ENCODE results near the gene HACD2.

The HACD2 gene

DNA sequence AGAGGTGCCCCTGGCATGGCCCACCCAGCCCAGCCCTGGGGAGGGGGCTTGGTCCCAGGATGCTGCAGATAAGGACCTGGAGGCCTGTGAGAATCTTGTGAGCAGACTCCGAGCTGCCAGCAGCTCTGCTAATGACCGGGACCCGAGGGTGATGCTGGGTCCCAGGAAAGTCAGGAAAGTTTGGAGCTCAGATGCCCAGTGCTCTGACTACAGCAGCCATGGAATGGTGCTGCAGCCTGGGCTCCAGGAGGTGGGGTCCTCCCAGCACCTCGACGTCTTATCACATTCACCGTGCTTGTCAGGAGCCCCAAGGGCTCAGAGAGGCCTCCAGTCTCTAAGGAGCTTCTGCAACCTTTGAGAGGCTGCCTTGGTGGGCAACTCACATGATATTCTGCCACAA, 101.7 kb downstream of the HACD2 start:
- no peak for DNase-seq (ENCODE audit: low read depth in 2 of 2)

DNA sequence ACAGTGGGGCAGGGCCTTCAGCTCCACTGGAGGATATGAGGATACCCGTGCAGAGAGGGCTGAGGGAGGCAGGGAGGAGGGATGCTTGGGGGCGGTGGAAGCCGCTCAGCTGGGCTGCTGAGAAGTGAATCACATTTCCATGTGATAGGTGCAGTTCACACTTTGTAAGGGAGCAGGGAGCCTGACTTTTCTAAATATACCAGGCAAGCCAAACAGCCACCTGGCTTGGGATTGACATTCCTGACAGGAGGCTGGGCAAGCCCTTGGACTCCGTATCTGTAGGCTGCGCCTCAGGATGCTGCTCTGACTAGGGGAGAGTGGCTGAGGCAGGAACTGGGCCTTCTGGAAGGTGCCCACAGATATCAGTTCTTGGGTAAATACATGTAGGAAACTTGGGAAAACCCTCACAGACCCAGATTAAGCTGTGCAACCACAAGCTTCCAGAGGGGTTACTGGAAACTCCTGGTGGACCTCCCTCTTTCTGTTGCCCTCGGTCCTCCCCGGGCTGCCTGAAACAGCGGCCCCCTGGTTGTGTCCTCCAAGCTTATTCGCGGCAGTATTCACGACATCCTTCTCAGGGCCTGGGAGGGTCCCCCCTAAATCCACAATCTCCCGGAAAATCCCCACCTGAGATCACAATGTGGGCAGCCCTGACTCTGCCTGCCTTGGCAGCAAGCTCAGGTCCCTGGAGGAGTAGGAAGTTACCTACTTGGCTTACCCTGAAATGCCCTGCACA, 103.0 kb downstream of the HACD2 start:
- no peak for DNase-seq (ENCODE audit: low read depth in 2 of 2)

DNA sequence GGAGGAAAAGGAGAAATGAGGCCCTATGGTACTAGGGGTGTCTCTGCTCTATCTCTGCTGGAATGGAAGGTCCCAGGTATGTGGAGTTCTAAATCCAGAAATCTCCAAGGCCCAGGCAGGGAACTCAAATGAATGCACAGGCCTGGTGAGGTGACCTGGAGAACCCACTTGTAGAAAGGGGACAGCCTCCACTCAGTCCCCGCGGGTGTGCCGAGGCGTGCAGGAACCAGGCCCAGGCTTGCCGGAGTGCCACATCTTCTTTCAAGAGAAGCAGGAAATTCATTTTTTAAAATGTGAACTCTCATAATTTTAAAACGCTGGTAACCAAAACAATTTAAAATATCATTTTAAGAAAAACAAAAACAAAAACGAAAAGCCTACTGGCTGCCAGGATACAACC, 103.8 kb downstream of the HACD2 start:
- no peak for DNase-seq (ENCODE audit: low read depth in 2 of 2)

DNA sequence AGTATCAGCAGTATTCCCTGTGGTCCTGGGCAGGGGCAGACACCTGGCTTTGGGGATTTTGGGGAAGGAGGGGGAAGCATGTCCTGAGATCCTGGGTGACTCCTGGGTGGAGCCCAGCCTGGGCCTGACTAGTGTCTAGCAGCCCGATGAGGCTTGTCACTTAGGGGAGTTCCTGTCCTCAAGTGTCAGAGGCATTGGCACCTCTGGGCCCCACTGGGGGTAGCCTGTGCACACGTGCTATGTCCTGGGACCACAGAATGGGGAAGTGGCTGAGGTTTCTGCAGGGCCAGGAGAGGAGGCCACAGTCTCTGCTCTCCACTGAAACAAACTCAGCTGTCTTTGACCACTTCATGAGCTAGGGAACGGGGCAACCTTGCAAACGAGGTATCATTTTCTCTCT, 104.4 kb downstream of the HACD2 start:
- DNase-seq (ENCODE audit: low read depth in 2 of 2), result no peak

DNA sequence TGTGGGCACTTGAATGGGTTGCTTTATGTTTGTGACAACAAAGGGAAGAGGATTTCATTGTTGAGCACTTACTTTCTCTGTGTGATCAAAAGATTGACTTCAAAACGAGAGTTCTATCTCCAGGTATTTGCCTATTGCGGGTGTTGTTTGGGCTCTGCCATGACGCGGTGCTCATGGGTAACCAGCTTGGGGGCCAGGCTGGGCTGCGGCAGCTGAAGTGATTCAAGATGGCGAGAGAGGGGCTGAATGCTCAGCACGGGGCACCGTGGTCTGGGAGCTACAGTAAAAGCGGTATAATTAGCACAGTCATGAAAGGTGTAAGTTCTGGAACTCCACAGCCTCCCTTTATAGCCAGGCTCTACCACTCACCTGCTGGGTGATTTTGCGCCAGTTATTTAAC, 105.0 kb downstream of the HACD2 start:
- no peak for DNase-seq (ENCODE audit: low read depth in 2 of 2)

DNA sequence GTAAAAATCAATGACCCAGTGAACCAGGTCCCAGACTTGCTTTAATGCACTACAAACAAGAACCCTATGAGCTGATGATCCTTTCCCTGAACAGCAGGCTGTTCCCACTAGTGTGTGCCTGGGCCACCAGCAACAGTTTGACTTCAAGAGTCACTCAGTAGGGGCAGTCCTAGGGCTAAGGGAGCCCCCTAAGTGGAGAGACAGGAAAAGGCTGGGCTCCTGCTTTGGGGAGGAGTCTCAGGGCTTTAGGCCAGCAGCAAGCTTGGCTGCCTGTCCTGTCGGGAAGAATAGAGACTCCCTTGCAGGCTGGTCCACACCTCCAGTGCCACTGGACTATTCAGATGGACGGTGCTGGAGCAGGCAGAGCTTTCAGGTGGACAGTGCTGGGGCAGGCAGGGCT, 106.5 kb downstream of the HACD2 start:
- no peak for DNase-seq (ENCODE audit: low read depth in 2 of 2)

DNA sequence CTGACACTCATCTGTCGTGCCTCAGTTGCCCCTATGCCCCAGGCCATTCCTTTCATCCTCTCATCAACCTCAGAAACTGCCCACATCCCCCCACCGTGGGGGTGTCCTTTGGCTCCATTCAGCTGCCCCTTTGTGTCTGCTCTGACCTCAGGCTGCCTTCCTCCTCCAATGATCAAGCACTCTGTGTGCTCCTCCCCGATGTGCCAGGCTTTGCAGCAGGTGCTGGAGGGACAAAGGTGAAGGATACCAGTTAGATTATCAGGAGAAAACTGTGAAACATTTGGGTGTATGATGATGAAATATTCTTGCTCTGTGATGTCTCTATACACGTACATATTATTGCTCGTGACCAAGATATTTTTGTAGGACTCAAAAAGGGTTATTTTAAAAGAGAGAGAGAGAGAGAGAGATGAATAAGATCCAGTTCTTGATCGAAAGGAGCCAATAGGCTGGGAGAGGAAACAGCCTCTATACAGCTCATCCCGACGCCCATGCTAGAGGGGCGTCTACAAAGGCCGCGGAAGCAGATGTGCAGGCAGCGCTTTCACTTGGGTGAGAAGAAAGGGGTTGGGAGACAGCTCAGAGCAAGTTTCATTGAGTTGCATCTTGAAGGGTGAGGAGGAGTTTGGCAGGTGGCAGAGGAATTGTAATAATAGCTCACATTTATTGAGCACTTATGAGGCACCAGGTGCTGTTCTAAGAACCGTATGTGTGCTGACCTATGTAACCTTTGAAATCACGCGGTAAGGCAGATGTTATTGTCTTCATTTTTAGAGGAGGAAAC, 107.7 kb downstream of the HACD2 start:
- no peak for DNase-seq (ENCODE audit: low read depth in 2 of 2)

DNA sequence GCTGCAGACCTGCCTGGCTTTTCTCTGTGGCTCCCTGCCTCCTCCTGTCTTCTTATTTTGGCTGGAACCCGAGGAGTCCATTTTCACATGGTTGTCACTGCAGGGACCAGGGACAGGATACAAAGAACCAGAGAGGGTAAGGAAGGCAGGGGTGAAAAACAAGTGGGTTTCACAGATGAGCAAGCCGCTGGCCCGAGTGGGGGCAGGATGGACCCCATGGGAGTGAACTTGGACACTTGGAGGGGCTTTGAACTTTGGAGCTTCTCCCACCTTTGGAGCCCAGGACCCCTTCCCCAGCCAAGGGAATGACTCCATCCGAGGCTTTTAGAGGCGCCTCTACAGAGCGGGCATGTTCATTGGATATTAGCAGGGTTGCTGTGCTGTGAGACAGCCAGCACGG, 109.1 kb downstream of the HACD2 start:
- DNase-seq (ENCODE audit: low read depth in 2 of 2), result no peak

DNA sequence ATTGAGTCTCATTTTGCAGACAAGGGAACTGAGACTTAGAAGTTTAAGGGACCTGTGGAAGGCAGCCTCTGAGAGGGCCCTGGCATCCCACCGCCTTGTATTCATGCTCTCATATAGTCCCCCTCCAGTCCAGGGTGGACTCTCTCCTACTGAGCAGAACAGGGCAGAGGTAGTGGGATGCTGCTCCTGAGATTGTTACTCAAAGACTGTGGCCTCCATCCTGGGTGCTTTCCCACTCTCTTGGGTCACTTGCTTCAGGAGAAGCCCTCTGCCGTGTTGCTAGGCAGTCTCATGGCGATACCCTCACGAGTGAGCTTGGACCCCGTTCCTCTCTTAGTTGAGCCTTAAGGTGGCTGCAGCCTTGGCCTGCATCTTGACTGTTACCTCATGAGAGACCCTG, 113.7 kb downstream of the HACD2 start:
- no peak for DNase-seq (ENCODE audit: low read depth in 2 of 2)

DNA sequence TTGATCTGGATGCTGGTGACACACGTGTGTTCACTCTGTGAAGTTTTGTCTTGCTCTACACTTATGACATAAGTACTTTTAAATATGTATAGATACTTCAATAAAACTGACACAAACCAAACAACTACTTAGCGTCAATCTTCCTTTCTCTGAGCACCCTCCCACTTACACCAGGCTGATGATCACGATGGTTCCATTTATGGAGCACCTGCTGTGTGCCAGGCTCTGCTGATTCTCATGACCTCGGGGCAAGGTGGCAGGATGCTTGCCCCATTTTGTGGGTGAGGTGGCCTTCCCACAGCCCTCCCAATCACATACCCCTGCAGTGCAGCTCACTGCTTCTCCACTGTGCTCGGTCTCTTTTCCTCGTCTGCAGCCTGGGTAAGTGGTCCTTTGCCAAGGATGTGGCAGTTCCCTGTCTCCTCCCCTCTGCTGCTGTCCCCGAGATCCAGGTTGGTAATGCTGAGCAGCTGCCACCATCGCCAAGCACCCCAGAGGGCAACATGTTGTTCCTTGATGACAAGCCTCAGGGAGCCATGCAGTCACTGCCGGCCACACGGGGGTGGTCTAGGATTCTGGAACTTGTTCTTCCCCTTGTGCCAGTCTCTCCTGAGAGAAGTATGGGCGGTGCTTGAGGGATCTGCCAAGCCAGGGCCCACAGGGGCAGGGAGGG, 115.4 kb downstream of the HACD2 start:
- DNase-seq (ENCODE audit: low read depth in 2 of 2), result no peak

DNA sequence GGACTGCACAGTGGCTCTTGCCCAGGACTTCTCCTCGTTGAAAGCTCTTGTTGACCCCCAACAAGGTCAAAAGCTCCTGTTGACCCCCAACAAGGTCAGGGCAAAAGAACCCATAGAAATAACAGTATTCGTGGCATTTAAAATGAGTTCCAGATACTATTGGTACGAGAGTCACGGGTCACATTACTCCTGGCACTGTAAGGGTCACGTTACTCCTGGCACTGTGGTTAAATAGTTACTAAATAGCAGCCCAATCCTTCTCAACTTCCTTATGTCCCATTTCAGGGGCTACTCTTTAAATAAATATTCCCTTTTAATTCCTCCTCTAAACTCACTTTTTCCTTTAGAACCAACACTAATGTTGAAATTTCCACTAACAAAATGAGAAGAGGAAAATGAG, 117.8 kb downstream of the HACD2 start:
- DNase-seq (ENCODE audit: low read depth in 2 of 2), result no peak

DNA sequence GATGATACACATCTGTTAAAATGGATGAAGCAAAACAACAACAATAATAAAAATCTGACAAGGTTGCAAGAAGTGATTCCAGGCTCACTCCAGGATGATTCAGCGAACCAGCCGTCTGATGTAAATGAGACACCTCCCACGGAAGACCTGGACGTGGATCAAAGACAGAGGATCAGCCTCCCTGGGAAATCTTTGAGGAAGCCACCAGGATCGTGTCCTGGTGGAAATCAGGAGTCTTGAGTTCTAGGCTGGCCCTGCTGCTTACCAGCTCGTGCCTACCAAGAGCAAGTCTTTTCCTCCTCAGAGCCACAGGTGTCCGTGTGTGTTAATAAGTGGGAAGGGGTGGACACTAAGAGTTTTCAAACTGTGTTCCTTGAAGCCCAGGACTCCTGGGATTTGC, 120.6 kb downstream of the HACD2 start:
- no peak for DNase-seq (ENCODE audit: low read depth in 2 of 2)

DNA sequence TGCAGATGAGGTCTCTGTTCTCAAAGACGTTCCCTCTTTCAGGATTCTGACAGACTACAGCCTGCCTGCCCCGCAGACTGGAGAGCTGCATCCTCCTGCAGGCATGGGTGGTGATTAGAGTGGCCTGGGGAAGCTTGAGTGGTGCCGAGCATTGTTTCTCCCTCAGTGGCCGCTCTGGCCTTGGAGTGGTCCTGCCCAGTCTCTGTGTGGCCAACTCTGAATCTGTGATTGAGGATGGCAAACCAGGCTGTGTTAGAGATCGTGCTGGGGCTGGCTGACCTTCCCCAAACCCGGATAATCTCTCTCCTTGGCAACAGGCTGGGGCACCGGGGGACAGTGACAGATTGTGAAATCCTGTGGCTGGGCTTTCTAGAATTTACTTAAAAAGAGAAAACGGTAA, 125.0 kb downstream of the HACD2 start:
- DNase-seq (ENCODE audit: low read depth in 2 of 2), result no peak

DNA sequence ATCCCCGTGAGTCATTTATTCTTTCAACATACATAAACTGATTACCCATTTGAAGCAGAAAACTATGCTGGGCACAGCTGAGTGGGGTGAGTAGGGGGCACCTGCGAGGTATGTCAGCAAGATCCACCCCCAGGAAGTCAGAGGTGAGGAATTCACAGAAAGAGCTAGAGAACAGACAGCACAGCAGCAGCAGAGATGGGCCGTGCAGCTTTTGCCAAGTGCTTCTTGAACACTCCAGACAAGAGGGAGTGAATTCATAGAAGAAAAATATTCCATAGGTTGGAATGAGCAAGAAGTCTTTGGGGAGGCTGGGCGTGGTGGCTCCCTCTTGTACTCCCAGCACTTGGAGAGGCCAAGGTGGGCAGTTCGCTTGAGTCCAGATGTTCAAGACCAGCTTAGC, 126.6 kb downstream of the HACD2 start:
- no peak for DNase-seq (ENCODE audit: low read depth in 2 of 2)

DNA sequence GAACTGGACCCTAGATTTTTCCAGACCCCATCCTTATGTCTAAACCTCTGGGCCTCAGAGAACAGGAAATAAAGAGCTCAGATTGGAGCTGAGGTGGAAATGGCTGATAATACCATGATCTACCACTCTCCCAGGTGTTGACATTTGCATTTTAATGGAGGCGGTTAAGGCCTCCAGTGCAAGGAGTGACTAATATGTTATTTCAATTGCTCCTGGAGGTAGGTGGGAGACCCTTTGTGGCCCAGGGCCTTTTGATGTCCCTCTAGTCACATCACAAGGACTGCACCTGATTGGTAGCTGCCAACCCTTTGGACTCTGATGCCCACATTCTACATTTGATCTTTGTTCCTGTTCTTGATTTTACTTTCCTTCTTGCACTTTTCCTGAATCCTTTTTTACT, 127.0 kb downstream of the HACD2 start:
- DNase-seq (ENCODE audit: low read depth in 2 of 2), result no peak

DNA sequence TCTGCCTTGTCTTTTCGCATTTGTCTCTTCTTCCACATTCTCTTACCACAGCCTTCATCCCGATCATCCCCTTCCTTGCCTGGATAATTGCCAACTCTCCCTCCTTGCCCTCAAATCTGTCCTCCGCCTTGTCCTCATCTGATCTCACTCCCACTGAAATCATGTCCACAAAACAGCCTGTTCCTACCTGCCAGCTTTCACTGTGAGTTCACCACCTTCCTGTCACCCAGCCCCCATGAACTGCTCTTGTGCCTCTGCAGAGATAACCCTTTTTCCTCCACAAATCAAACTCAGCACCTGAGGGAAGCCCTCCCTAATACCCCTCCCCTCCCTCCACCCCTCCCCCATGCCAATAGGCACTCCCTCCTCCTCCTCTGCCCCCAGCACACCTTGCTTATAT, 131.2 kb downstream of the HACD2 start:
- no peak for DNase-seq (ENCODE audit: low read depth in 2 of 2)

DNA sequence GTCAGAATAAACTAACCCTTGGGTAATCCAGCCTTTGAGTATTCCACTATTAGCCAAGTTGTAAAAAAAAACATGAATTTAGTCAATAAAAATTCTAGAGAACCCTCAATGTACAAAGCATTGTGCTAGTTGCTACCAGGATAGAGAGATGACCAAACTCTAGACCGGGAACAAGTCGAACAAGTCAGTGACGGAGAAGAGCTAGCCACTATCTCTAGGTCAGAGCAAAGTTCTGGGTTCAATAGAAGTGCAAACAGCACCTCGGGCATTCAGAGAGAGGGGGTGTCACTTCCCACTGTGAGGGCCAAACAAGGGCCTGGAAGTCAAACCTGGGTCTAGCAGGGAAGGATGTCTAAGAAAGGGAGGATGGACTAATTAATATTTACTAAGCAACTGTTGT, 133.7 kb downstream of the HACD2 start:
- DNase-seq (ENCODE audit: low read depth in 2 of 2), result no peak

DNA sequence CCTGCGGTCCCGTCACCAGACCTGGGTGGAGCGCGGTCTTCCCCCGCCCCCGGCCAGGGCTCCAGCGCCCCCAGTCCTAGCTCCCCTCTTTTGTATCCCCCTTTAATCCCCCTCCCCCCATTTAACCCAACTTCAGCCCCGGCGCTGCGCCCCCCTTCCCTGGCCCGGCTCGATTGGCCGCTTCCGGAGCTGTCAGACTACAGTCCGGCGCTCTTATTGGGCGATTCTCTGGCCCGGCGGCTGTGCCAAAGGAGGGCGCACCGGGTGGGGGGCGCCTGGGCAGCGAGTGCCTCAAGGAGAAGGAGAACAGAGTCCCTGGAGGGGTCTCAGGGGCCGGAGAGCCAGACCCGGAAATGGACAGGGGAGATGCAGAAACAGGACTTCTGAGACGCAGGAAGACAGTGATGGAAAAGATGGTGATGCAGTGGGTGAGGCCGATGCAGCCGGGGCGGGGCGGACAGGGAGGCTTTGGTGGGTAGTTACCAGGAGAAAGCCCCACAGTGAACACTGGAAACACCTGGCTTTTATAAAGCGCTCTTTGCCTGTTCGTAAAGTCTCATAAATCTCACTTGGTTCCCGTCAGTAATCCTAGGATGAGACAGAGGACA, 134.8 kb downstream of the HACD2 start:
- no peak for DNase-seq (ENCODE audit: low read depth in 2 of 2)

DNA sequence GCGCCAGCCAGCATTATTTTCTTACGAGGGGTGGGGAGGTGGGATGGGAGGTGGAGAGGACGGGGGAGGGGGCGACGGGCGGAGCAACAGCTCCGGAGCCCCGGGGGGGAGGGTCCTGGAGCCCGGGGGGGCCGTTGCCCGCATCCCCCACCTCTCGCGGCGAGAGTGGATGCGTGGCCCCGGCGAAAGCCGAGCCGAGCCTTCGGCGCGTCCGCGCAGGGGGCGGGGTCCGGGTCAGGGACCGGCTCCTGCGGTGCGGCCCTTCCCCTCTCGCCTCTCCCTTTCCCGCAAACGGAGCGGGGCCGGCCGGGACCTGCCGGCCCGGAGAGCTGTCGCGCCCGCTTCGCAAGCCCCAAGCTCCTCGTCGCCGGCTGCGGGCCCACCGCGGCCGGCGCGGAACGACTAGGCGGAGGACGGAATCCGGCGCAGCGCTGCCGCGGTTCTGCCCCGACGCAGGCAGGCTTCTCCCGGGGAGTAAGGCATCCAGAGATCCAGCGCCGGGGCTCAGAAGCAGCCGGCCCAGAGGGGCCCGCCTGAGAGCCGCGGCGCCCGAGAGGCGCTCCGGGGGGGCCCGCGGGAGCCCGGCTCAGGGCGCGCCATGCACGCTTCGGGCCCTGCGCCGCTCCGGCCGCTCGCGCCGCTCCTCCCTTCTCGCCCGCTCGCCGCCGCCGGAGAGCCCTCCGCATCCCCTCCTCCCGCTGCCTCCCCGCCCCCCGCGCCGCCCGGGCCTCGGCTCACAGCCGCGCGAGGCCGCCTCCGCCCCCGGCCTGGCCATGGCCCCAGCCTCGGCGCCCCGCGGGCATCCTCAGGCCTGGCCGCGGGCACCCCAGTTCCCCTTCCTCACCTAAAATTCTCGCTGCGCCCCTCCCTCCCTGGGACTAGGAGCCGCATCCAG, 135.5 kb downstream of the HACD2 start:
- DNase-seq (ENCODE audit: low read depth in 2 of 2), result no peak

DNA sequence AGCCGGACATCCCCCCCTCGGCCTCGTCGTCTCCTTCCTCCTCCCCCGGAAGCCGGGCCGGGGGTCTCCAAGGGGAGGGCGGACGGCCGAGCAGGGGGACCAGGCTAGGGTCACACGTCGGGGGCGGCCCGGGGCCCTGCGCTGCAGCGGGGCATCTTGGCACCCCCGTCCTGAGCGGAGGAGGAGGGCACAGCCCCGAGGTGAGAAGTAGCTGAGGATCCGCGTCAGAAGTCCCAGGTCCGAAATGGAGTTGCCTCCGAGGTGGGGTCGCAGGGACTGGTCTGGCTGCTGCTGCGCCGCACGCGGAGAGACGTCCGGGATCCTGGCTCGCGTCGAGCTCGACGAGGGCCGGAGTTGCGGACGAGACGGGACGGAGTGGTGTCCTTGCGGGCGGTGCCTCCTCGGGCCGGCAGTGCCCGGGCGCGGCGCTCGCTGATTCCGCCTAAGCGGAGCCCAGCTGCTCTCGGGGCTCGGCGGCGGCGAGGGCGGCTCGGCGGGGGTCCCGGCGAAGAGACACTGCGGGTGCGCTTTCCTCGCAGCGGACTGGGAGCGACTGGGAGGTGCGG, 136.2 kb downstream of the HACD2 start, which contains the start of gene ADCY5:
TSS of gene ADCY5 (minus strand) at position 555 of the 566 bp plus-strand sequence. CDS start at position 10, 545 bp downstream.
- no peak for DNase-seq (ENCODE audit: low read depth in 2 of 2)

Data from fibroblast of skin of left quadriceps (primary cell).